Colonic mucosa (tissue), 4 donors: ENCODE measurements around the gene HEBP2. TPM values are rescaled to one million over a fixed set of nuclear protein-coding genes. Genes with fewer than 3 reads are reported as not detected.

ENCODE experiments used
- DNase-seq: peaks from one replicate; pipeline ENCODE4 v3.0.0-alpha.2; 2020
- H3K27ac ChIP-seq: fragments of 200-600 bp; one replicate; pipeline ENCODE4 v1.8.0; 2021
- H3K27me3 ChIP-seq: fragments of 200-600 bp; one replicate; pipeline ENCODE4 v1.8.0; 2021
- H3K36me3 ChIP-seq: fragments of 200-600 bp; one replicate; pipeline ENCODE4 v1.8.0; 2021
- H3K4me1 ChIP-seq: fragments of 200-600 bp; one replicate; pipeline ENCODE4 v1.8.0; 2021; ENCODE audit warnings: mild to moderate bottlenecking
- H3K4me3 ChIP-seq: fragments of 200-600 bp; one replicate; pipeline ENCODE4 v1.8.0; 2021
- H3K9ac ChIP-seq, 2 donors: one replicate each; pipeline ENCODE4 v1.7.0; 2013; ENCODE audit warnings: control low read depth in 2 of 2, low read depth in 2 of 2, low read length in 2 of 2
- H3K9me3 ChIP-seq: fragments of 200-600 bp; one replicate; pipeline ENCODE4 v1.8.0; 2021
- CTCF ChIP-seq: fragments of 200-600 bp; IDR thresholded peaks from one replicate; pipeline ENCODE4 v1.8.0; 2022; ENCODE audit warnings: antibody characterized with exemption, mild to moderate bottlenecking
- intact Hi-C: fragments of 100-400 bp; cut with DNase I; formaldehyde crosslinking; loops from one replicate; pipeline ENCODE4 v1.14.1; 2022
- total RNA-seq, 2 donors: library from RNA; stranded (reverse); fragmentation: NEBNext Ultra II Directional in 1 of 2; extraction: Animal tissue kit (Norgen Biotek cat#: 25700) in 1 of 2; gene quantifications; one replicate each; pipeline ENCODE4 v1.2.1, GENCODE V29; 2021
- donor health status: healthy.
- donor health status: DM: no; HTN: no; CAD: no.
- donor health status: DM: no; HTN: no; CAD: no.

The HEBP2 gene
- total RNA-seq, 2 donors from 2014 or later = 82.3 to 93.6 TPM

GRCh38 chr6:138415125-138415524, 11.1 kb downstream of the HEBP2 start:
- Histone ChIP-seq H3K27me3 (no peaks in the 10 kb centered on the region), H3K9ac (no peak overlapping the region), H3K4me1 (no peaks in the 10 kb centered on the region), H3K36me3 (no peaks in the 10 kb centered on the region), H3K9me3 (no peaks in the 10 kb centered on the region), H3K4me3 (no peak overlapping the region), H3K27ac (no peak overlapping the region)
- no peak for TF ChIP-seq CTCF
- no peak for DNase-seq
- intact Hi-C loops = no loop called here

- H3K4me1 ChIP-seq = no peaks in the 10 kb centered on the region
- TF ChIP-seq CTCF = no peak
These were observed 12.2 kb downstream of the HEBP2 start for GRCh38 chr6:138416206-138416605.

GRCh38 chr6:138417493-138418117, 13.6 kb downstream of the HEBP2 start:
- no peaks in the 10 kb centered on the region for H3K27me3 ChIP-seq
- intact Hi-C loops = no loop called here
- no peaks in the 10 kb centered on the region for H3K36me3 ChIP-seq
- H3K4me1 ChIP-seq = no peaks in the 10 kb centered on the region
- H3K9ac ChIP-seq = no peak overlapping the region
- no peak for DNase-seq
- no peak overlapping the region for H3K4me3 ChIP-seq
- no peaks in the 10 kb centered on the region for H3K9me3 ChIP-seq
- no peak for TF ChIP-seq CTCF
- no peak overlapping the region for H3K27ac ChIP-seq

More at GRCh38 chr6:138416206-138416605, 12.2 kb downstream of the HEBP2 start:
- Histone ChIP-seq H3K4me3 (no peak overlapping the region), H3K27ac (no peak overlapping the region), H3K27me3 (no peaks in the 10 kb centered on the region), H3K36me3 (no peaks in the 10 kb centered on the region), H3K9me3 (no peaks in the 10 kb centered on the region), H3K9ac (no peak overlapping the region)
- intact Hi-C loops = no loop called here
- no peak for DNase-seq

GRCh38 chr6:138418118-138418742, 14.2 kb downstream of the HEBP2 start:
- DNase-seq = no peak
- no peaks in the 10 kb centered on the region for H3K9me3 ChIP-seq
- no peaks in the 10 kb centered on the region for H3K27me3 ChIP-seq
- H3K36me3 ChIP-seq = no peaks in the 10 kb centered on the region
- H3K9ac ChIP-seq = no peak overlapping the region
- no peak overlapping the region for H3K27ac ChIP-seq
- no peak overlapping the region for H3K4me3 ChIP-seq
- TF ChIP-seq CTCF = no peak
- intact Hi-C loops = no loop called here
- H3K4me1 ChIP-seq = no peaks in the 10 kb centered on the region

- H3K9ac ChIP-seq = no peak overlapping the region
- H3K27me3 ChIP-seq = no peaks in the 10 kb centered on the region
- H3K4me1 ChIP-seq = no peaks in the 10 kb centered on the region
- no peaks in the 10 kb centered on the region for H3K36me3 ChIP-seq
- no peaks in the 10 kb centered on the region for H3K9me3 ChIP-seq
- no peak overlapping the region for H3K27ac ChIP-seq
- DNase-seq = no peak
- no peak for TF ChIP-seq CTCF
- intact Hi-C loops = loop anchor here (10.0 kb wide), 1 partner anchor 355 kb away; the partner anchor contains the start of gene CCDC28A
- no peak overlapping the region for H3K4me3 ChIP-seq
These were observed 15.7 kb downstream of the HEBP2 start for GRCh38 chr6:138419766-138420165.
